A204.1 (cell line): ENCODE measurements around the gene SNORC.

ENCODE experiments used
- FAIRE-seq: peaks from 2 replicates; lab custom pipeline; 2012; peaks lifted over from hg19 to GRCh38; lab: Jason Lieb, UNC

SNORC gene

GRCh38 chr2:232926431-232926939 lies 56.4 kb downstream of the SNORC start:
- no peak for FAIRE-seq

DNA sequence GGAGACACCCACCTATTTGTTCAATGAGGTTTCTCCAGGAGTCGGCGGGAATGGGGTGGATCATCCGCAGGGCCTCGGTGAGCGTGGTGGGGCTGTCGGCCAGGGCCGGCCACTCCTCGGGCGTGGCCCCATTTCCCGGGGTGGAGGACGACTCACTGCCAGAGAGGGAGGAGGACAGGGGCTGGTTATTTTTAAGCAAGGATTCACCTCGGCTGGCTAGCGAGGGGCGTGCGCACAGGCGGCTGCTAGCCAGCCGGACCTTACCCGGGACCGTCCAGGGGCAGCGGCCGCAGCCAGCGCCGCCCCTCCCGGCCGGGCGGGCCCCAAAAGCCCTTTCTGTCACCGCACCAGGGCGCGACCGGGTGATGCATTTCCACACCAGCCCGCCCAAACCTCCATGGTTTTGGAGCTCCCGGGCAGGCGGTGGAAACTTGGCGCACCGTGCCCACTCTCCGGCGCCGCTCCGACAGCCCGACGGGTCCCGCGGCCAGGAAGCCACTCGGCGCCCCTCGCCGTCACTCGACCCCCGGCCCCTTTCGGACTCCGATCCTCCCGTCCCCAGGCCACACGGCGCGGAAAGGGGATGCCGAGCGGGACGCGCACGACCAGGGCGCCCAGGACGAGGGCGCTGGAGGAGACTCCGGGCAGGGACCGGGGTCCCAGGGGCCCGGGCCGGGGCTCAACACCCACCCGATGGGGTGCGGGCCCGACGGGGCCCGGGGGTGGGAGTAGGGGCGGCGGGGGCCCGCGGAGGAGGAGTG lies 57.1 kb downstream of the SNORC start:
- no peak for FAIRE-seq

GRCh38 chr2:232927793-232928550 lies 57.9 kb downstream of the SNORC start:
- FAIRE-seq, result no peak
